ENCODE data around the gene TP53I3.
"Not testable (repeated sequence)": the region's sequence is repeated elsewhere in the genome, so short reads cannot be mapped to it uniquely, and the experiment has no call there.

TP53I3 gene

GRCh38 chr2:24100732-24101131, 16.1 kb upstream of the TP53I3 start:
- DNase-seq (ENCODE audit: low read depth, low spot score) = not testable (repeated sequence)

- DNase-seq (ENCODE audit: low read depth, low spot score) = peak; percentile 41
Observed at GRCh38 chr2:24095171-24095677, 10.6 kb upstream of the TP53I3 start.

GRCh38 chr2:24093270-24093669, 8.6 kb upstream of the TP53I3 start:
- not testable (repeated sequence) for DNase-seq (ENCODE audit: low read depth, low spot score)

GRCh38 chr2:24088821-24089359, 4.3 kb upstream of the TP53I3 start:
- DNase-seq (ENCODE audit: low read depth, low spot score) = no peak

GRCh38 chr2:24087032-24087431, 2.4 kb upstream of the TP53I3 start:
- no peak for DNase-seq (ENCODE audit: low read depth, low spot score)

GRCh38 chr2:24086241-24086640, 1.6 kb upstream of the TP53I3 start:
- DNase-seq (ENCODE audit: low read depth, low spot score) = no peak

GRCh38 chr2:24085200-24085489, 511 bp upstream of the TP53I3 start:
- no peak for DNase-seq (ENCODE audit: low read depth, low spot score)

GRCh38 chr2:24083567-24084385, 858 bp downstream of the TP53I3 start:
- peak; percentile 94 for DNase-seq (ENCODE audit: low read depth, low spot score)

- DNase-seq (ENCODE audit: low read depth, low spot score) = no peak
Observed at GRCh38 chr2:24082787-24083566, 1.7 kb downstream of the TP53I3 start.

- DNase-seq (ENCODE audit: low read depth, low spot score) = no peak
Observed at GRCh38 chr2:24080701-24081100, 3.9 kb downstream of the TP53I3 start.

GRCh38 chr2:24077879-24078278, 6.8 kb downstream of the TP53I3 start:
- no peak for DNase-seq (ENCODE audit: low read depth, low spot score)

GRCh38 chr2:24077535-24077877, 7.1 kb downstream of the TP53I3 start:
- DNase-seq (ENCODE audit: low read depth, low spot score) = no peak

GRCh38 chr2:24076849-24077534, 7.6 kb downstream of the TP53I3 start:
- DNase-seq (ENCODE audit: low read depth, low spot score) = peak; percentile 48

- peak; percentile 99 for DNase-seq (ENCODE audit: low read depth, low spot score)
Observed at GRCh38 chr2:24075915-24076848, 8.5 kb downstream of the TP53I3 start, which contains the start of gene SF3B6. Gene SF3B6, minus strand, starts transcription at chr2:24076326. Its CDS starts 97 bp downstream, at chr2:24076229.

GRCh38 chr2:24075259-24075658, 9.4 kb downstream of the TP53I3 start:
- no peak for DNase-seq (ENCODE audit: low read depth, low spot score)

- no peak for DNase-seq (ENCODE audit: low read depth, low spot score)
Observed at GRCh38 chr2:24073816-24074215, 10.8 kb downstream of the TP53I3 start.

- no peak for DNase-seq (ENCODE audit: low read depth, low spot score)
Observed at GRCh38 chr2:24072259-24072658, 12.4 kb downstream of the TP53I3 start.

- no peak for DNase-seq (ENCODE audit: low read depth, low spot score)
Observed at GRCh38 chr2:24065341-24065740, 19.3 kb downstream of the TP53I3 start.

GRCh38 chr2:24058564-24059271, 25.9 kb downstream of the TP53I3 start:
- no peak for DNase-seq (ENCODE audit: low read depth, low spot score)

- DNase-seq (ENCODE audit: low read depth, low spot score) = no peak
Observed at GRCh38 chr2:24055750-24056149, 28.9 kb downstream of the TP53I3 start.
